GM10847 (cell line): Measurements from ENCODE around the gene HSPA12A.

Experiments
- POLR2A ChIP-seq: IDR thresholded peaks from 2 replicates; pipeline ENCODE4 v1.6.1; 2011; ENCODE audit not compliant: insufficient read length; ENCODE audit errors: extremely low read depth

HSPA12A gene

DNA sequence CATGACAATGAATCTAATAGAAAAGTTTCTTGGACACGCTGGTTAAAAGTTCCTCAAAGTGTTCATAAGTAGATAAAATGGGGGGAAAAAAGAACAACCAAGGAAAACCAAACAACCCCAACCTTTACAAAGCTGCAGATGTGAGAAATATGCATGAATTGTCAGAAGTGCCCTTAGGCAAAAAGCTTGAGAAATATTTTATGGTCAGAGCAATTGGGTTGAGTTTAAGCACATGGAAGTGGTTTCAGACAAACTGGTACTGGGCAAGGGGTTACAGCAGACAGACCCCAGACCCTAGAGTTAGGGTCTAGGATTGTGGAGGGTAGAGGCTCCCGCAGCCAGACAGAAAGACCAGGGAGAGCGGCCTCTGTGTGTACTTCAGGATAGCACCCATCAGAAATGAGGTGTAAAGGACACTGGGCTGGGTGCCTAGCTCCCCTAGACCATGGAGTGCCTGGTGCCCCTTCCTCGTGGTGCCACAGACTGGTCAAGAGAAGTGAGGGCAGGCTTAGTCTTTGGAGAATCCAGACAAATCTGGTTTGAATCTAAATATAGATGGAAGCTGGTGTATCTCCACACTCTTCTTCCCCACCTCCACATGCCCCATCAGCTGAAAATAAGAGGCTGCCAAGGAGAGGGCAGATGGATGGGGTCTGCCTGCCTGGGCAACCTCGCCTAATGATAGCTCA, 84.4 kb downstream of the HSPA12A start:
- no peak for TF ChIP-seq POLR2A

DNA sequence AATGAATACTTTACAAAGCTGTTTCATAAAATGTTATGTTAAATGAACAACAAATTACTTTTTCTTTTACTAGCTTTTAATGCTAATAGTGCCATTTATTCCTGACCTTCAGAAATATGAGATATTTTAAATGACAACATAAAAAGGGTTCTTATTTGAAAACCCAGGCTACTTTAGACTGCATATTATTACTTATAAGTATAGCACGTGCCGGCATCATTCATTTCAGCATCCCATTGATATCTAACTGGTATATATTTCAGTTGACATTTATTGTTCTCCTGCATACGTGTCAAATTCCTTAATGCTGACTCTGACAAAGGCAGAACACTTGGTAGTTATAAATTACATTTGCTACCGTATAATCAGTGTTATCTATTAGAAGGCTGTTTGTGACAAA, 86.3 kb downstream of the HSPA12A start:
- no peak for TF ChIP-seq POLR2A

DNA sequence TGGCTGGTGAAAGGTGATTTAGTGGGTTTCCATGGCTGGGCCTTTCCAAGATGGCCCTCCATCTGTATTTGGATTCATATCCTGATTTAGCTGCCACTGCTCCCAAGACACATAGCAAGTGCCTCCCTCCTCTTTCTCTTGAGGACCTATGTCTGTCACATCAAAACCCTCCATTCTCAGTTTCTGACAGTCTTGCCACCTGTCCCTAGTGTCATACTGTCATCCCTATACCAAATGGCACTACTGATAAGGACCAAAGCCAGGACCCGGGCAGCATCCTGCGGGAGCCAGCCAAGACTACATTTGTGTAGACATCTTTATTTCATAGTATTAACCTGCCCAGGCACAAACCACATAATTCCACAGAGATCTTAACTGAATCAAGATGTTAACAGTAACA, 86.8 kb downstream of the HSPA12A start:
- no peak for TF ChIP-seq POLR2A

DNA sequence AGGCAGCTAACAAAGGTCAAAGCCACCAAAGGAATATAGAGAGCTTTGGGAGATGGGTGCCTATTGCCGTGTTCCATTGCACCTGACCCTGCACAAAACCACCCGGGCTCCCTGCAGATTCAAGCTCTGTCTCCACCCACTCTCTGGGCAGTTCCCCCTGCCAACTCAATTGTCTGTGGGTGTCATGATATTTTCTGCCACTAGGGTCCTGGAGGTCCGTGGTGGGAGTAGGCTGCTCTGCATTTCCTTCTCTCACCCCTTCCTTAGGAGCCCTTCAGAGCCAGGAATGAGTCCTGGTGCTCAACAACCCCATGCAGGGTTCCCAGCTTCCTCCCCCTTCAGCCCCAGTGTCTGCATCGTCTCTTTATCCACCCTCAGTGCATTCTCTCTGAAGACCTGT, 87.5 kb downstream of the HSPA12A start:
- no peak for TF ChIP-seq POLR2A

DNA sequence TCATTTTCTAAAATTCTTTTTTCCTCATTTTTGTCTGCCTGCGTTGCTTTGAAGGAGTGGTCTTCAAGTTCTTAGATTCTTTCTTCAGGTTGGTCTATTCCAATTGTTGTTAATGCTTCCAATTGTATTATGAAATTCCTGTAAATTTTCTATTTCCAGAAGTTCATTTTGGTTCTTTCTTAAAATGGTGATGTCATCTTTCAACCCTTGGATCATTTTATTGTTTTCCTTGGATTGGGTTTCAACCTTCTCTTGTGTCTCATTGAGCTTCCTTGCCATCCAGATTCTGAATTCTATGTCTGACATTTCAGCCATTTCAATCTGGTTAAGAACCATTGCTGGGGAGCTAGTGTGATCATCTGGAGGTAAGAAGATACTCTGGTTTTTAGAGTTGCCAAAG, 88.5 kb downstream of the HSPA12A start:
- no peak for TF ChIP-seq POLR2A

DNA sequence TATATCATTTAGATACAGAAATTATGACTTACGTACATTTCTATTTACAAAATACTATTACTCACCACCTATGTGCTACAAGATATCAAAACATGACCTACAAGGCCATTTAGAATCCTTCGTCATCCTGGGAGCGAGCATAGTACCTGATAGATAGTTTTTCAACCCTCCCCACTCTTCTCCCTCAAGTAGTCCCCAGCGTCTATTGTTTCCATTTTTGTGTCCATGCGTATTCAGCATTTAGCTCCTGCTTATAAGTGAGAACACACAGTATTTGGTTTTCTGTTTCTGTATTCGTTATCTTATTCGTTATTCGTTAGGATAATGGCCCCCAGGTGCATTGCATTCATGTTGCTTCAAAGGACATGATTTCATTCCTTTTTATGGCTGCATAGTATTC, 93.5 kb downstream of the HSPA12A start:
- no peak for TF ChIP-seq POLR2A

DNA sequence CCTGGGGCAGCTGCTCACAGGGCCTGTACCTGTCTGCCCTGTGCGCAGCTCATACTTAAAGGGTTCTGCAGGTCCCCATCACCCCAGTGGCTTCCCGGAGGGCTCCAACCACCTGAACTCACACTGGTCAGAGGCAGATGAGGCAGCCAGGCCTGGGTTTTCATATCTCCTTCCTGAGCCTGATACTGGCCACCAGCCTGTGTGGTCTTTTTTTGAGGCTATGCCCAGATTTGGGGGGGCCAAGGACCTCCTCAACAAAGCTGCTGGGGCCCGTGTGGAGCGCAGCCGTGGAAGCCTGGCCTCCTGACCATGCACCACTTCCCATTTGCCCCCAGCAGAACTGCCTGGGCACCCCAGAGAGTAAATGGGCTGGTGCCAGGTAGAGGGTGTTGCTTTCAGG, 95.9 kb downstream of the HSPA12A start:
- no peak for TF ChIP-seq POLR2A

DNA sequence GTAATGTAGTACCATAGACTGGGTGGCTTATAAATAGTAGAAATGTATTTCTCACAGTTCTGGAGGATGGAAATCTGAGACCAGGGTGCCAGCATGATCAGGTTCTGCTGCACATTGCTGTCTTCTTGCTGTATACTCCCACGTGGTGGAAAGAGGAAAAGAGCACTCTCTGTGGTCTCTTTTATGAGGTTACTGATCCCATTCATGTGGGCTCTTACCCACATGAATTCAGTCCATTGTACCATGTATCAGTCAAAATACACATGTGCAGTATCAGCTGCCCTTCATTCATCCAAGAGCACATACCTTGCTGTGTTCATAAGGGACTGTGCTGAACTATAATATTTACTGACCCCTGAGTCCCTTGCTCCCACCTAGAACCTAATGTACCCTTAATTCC, 104.5 kb downstream of the HSPA12A start:
- no peak for TF ChIP-seq POLR2A

DNA sequence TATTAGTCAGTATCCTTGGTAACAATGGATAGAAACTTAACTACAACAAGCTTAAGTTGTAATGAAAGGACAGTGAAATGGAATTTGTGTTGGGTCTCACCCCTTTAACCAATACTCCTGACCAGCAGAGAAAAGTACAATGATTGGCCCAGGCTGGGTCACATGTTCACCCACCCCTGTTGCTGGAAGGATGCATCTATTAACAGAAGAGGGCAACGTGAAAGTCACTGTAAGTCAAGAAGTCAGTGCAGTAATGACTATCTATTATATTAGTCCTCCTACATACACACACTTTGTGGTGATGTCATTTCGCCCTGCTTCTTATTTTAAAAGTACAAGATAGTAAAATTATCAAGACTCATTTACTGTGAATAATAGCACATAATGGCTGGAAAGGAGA, 105.4 kb downstream of the HSPA12A start:
- no peak for TF ChIP-seq POLR2A

DNA sequence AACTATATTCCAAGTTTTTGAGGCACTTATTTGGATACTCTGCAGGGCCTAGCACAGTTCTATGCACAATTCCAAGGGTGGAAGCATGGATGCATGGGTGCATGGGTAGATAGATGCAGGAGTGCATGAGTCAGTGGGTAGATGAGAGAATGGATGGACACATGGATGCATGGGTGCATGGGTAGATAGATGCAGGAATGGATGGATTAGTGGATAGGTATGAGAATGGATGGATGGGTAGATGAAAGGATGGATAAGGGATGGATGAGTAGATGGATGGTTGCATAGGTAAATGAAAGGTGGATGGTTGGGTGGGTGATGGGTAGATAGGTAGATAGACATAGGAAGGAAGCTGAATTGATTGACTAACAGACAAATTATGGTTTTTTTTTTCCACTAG, 106.0 kb downstream of the HSPA12A start:
- no peak for TF ChIP-seq POLR2A

DNA sequence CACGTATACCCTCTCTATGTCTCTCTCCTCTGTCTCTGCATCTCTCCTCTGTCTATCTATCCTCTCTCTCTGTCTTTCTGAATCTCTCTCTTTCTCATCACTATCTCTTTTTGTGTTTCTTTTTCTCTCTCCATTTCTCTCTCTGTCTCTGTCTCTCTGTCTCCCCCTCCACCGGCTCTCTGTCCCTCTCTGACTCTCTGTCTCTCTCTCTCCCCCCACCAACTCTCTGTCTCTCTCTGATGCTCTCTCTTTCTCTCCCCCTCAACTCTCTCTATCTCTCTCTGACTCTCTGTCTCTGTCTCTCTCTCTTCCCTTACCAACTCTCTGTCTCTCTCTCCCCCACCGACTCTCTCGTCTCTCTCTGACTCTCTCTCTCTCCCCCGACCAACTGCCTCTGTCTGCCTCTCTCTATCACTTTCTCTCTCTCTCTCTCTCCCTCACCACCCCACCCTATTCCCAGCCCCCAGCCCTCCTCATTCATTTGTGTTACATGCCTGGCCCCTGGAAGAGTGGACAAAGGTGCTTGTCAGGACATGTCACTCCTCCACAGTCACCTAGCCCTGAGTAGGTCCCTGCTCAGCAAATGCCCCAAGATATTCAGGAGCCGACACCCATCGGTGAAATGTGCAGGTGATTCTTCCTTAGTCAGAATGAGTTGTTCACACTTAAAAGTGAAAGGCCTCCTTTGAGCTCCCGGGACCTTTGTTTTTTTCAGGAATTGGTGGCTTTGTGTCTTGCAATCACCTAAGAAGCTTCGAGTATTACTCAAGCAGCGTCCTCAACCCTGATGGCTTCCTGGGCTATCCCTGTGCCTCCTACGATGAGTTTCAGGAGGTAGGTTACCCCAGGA, 108.0 kb downstream of the HSPA12A start:
- TF ChIP-seq POLR2A, result no peak

DNA sequence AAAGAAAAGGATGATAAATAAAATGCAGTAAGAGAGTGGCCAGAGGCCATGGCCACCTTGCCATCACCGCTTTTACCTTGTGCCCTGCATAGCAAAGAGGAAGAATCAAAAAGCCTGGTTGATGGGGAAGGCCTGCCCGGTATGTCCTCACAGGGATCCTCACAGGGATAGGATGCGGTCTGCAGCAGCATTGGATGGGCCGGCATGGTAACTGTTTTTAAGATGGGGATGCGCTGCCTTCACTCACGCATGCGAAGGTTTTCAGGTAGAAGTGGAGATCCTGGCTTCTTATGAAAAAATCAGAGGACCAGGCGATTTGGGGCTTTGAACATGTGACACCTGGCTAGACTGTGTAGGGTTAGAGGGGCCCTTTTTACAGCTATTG, 109.2 kb downstream of the HSPA12A start:
- no peak for TF ChIP-seq POLR2A

DNA sequence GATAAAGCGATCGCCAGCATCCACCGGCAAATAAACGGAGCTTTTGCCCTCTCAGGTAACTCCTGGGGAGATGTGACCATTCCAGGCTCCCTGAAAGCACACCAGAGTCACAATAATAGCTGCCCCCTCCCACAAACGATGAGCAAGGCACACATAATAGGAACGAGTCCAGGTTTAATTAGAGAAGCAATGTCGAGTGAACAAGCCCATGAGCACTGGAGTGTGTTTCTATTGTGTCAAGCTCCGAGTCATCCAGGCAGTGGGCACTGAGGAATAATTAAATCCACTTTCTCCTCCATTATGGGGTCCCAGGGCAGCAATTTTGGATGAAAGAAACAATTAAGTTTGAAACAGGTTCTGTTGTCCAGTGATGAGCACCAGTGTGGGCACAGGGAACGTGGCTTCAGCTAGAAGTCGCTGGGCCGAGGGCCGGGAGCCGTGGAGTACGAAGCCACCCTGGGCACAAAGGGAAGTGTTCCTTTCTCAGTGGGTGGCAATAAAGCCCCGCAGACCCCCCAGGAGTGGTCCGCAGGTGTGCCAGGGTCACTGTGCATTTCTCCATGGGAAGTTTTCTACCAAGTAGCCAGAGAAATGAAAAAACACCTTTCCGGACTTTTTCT, 109.7 kb downstream of the HSPA12A start:
- TF ChIP-seq POLR2A, result no peak

DNA sequence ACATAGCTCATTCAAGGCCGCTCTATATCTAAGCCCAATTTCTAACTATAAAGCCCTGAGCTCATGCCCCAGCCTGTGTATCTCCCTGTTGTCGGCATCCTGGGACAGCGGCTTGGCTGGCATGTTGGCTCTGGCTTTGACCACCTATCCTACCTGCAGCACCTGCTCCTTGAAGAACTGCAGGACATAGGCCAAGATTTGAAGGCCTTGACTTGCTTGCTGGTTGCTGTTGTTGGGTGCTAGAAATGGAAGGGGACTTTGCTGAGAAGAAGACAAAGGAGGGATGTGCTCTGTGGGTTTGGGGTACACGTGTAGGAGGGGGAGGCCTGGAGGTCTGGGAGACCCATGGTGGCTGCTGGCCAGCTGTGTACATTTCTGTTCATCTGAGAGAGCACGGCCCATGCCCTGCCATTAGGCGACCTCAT, 110.5 kb downstream of the HSPA12A start:
- TF ChIP-seq POLR2A, result no peak

DNA sequence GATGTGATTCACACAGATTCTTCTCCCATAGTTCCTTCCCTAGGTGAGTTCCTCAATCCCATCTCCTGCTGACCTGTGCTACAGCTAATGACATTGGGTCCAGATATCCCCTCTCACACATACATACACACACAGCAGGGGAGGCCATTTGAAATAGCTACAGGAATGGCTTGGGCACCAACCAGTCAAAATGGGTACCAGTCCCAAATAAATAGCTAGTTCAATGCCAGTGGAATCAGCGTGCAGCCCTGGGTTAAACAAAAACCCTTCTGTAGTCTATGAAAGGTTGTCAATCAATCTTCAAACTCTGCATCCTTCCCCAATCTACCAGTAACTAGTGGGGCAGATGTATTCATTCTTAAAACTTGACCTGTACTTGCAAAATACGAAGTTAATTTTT, 112.3 kb downstream of the HSPA12A start:
- no peak for TF ChIP-seq POLR2A

DNA sequence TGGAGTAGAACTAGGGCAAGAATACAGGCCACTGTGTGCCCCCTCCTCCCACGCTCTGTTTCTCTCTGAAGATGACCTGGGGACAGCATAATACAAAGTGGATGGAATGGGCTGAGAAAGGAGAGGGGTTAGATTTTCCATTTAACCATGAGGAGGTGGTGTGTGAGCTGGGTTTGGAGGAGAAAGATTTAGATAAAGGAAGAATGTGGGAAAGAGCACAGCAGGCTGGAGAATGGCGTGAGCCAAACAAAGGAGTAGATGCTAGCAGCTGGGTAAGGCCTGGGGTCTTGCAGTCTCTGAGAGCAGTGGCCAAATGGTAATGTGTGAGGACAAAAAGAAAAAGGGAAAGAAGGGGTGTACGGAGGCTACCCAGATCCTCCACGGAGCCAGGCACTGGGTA, 113.0 kb downstream of the HSPA12A start:
- no peak for TF ChIP-seq POLR2A
